GM18498 (cell line): ENCODE measurements around the gene ERCC2.

ENCODE experiments used
- ATAC-seq: cut with Tn5 transposase; IDR thresholded peaks from one replicate; pipeline ENCODE4 v1.9.1; 2021; ENCODE audit warnings: mild to moderate bottlenecking, moderate library complexity; ENCODE audit not compliant: unreplicated experiment

The ERCC2 gene

DNA sequence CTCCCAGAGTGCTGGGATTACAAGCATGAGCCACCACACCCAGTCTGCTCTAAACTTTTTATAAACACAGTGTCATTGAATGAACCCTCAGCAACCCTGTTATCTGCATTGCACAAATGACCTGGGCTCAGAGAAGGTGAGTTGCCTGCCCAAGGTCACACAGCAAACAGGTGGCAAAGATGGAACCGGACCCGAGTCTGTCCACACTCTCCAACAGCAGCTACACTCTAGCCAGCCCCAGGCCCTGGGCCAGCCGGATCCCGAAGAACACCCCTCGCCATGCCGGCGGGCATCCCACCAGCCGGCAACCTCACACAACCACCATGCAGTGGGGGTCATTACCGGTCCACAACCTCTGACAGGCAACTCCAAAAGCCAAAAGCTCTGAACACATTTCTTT, 14.5 kb downstream of the ERCC2 start:
- ATAC-seq = no peak

DNA sequence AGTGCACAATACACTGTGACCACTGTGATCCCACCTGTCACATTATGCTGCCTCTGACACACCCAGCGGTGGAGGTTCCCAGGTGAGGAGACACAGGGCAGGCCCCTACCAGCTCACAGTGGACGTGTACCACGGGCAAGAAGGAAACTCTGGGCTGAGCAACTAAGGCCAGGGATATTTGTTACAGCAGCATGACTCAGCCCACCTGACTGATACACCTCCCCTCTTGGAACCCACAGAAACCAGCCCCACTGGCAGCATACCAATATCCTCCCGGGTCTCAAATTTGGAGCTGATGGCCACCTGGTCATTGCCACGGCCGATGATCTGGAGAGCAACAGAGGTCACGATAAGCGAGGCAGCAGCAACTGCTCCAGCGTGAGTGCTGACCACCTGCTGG, 15.0 kb downstream of the ERCC2 start:
- ATAC-seq = no peak

- ATAC-seq = no peak
Observed at GRCh38 chr19:45354241-45354842, 16.0 kb downstream of the ERCC2 start.

- no peak for ATAC-seq
Observed at GRCh38 chr19:45352914-45353796, 17.2 kb downstream of the ERCC2 start.

- ATAC-seq = no peak
Observed at GRCh38 chr19:45352471-45352870, 17.9 kb downstream of the ERCC2 start.

- ATAC-seq = no peak
Observed at GRCh38 chr19:45352062-45352461, 18.3 kb downstream of the ERCC2 start.

- ATAC-seq = no peak
Observed at GRCh38 chr19:45351401-45351952, 18.9 kb downstream of the ERCC2 start.

DNA sequence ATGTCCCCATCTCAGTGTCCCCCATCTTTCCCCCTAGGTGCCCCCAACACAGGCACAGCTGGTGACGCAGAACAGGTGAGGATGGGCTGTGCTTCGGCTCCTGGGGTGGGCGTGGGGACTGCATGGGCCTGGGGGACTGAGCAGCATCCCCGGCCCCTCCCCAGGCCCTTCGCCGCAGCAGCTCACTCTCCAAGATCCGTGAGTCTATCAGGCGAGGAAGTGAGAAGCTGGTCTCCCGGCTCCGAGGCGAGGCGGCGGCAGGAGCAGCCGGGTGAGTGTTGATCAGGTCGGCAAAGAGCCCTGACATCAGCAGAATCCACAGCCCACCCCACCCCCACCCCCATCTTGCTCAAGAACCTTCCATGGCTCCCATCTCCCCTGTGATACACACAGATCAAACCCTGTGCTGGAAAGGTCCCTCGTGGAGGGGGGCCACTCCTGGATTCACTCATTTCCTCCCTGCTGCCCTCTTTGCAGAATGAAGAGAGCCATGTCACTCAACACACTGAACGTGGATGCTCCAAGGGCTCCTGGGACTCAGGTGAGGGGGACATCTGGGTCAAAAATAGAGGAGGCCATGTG, 19.8 kb downstream of the ERCC2 start:
- no peak for ATAC-seq

- ATAC-seq = no peak
Observed at GRCh38 chr19:45349430-45349941, 20.9 kb downstream of the ERCC2 start.

GRCh38 chr19:45349126-45349415, 21.3 kb downstream of the ERCC2 start:
- ATAC-seq = no peak

DNA sequence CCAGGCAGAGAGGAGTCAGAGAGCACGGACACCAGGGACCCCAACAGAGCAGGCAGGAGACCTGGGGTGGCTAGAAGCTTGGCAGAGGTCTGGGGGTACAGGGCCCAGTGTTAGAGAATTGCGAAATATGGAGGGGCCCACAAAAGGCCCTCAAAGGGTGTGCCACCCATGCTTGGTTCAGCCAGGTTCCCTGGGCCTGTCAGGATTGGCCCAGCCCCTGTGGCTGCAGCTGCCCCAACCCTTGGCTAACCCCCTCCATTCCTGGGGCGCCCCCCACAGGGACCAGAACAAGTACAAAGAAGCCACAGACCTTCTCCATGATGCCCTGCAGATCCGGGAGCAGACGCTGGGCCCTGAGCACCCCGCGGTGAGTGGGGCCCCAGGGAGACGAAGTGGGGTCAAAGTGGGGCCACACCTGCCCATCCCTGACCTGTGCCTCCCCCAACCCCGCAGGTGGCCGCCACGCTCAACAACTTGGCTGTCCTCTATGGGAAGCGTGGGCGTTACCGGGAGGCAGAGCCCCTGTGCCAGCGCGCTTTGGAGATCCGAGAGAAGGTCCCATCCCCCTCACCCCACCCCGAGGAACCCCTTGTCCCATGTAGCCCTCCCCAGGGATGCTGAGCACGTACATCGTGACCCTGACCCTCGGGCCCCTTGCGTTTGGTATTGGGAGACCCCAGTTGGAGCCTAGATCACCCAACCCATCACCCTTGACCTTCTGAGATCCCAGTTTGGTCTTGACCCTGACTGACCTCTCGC, 21.8 kb downstream of the ERCC2 start:
- no peak for ATAC-seq

- ATAC-seq = no peak
Observed at GRCh38 chr19:45347570-45348366, 22.6 kb downstream of the ERCC2 start.

GRCh38 chr19:45346449-45346848, 23.9 kb downstream of the ERCC2 start:
- no peak for ATAC-seq

- no peak for ATAC-seq
Observed at GRCh38 chr19:45345506-45345860, 24.9 kb downstream of the ERCC2 start.

DNA sequence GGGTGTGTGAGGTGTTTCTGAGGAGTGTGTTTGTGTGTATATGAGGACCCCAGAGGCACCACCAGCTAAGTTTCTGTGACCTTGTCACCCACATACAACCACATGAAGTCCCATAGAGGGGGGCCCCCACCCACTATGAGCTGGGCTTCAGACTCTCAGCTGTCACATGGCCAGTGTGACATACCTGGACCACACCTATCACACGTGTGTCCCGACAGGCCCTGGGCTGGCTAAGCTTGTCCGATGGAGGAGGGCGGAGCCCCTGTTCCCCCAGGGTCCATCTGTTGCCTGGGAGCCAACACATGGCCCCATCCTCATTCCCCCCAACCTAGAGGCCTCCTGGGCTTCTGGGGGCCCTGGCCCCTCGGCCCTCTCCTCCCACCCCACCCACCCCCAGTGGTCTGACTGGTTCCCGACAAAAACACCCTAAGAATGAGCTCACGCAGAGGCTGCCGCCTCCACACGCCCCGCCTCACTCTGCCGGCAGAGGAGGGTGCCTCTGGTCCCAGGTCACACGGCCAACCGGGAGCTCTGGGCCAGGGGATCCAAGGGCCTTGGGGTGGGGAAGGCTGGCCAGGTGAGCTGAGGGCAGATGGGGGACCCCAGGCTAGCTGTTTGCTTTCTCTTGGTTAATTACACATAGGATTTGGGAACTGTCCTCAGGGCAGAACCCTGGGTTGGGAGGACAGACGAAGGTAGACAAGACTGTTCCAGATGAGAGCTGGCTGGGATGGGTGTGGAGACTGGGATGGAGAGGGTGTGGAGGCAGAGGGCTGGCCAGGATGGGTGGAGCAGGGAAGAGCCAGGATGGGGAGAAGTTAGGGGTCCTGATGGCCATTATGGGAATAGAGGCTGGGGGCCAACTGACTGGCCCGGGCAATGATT, 25.5 kb downstream of the ERCC2 start:
- no peak for ATAC-seq

DNA sequence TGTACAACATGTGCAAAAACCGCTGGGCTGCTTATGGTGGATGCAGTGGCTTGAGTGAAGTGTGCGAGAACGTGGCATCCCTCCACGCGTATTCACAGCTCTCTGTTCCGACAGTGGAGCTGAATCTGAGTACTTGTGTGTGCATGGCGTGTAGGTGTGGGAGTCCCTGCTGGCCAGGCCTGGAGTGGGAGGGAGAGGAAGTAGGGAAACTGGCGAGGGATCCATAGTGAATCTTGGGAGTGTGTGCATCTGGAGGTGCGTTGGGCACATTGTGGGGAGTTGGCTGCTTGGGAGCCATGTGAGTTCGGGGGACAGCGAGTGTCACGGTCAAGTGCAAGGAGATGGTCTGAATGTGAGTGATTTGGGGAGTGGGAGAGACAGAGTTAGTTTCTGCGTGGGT, 27.5 kb downstream of the ERCC2 start:
- no peak for ATAC-seq

- ATAC-seq = no peak
Observed at GRCh38 chr19:45340899-45341453, 29.4 kb downstream of the ERCC2 start.

- no peak for ATAC-seq
Observed at GRCh38 chr19:45340232-45340898, 30.0 kb downstream of the ERCC2 start, which contains the start of gene KLC3. KLC3 (plus strand) TSS chr19:45340750; CDS start chr19:45345542, 4,792 bp downstream.
